Transverse colon (tissue), 4 donors: ENCODE measurements around the gene OSBPL10. TPM values are rescaled to one million over a fixed set of nuclear protein-coding genes. Genes with fewer than 3 reads are reported as not detected.
"Not testable (repeated sequence)": the region's sequence is repeated elsewhere in the genome, so short reads cannot be mapped to it uniquely, and the experiment has no call there.

Experiments used
- DNase-seq: peaks from one replicate; pipeline ENCODE4 v3.0.0-alpha.2; 2019
- H3K27ac ChIP-seq, 4 donors: fragments of 200-600 bp; sonication (generic); 2 replicates each; pipeline ENCODE4 v1.5.1; 2016 to 2018; ENCODE audit warnings: inconsistent platforms in 4 of 4
- H3K27me3 ChIP-seq: fragments of 200-600 bp; sonication (generic); 2 replicates; pipeline ENCODE4 v1.5.1; 2017; ENCODE audit warnings: inconsistent platforms
- H3K36me3 ChIP-seq, 4 donors: fragments of 200-600 bp; sonication (generic); 2 replicates each; pipeline ENCODE4 v1.5.1; 2017 to 2019; ENCODE audit warnings: inconsistent platforms in 4 of 4
- H3K4me1 ChIP-seq, 4 donors: fragments of 200-600 bp; sonication (generic); 2 replicates each; pipeline ENCODE4 v1.5.1; 2017 to 2020; ENCODE audit warnings: inconsistent platforms in 4 of 4
- H3K4me3 ChIP-seq, 4 donors: fragments of 200-600 bp; sonication (generic); 1 replicate in 1 of 4; 2 replicates in 3 of 4; pipeline versions ENCODE4 v1.5.1 to v1.6.1; 2017 to 2019; ENCODE audit warnings: inconsistent platforms in 4 of 4
- H3K9me3 ChIP-seq, 2 donors: fragments of 200-600 bp; sonication (generic); 2 replicates each; pipeline ENCODE4 v1.5.1; 2017 to 2019; ENCODE audit warnings: inconsistent platforms in 2 of 2
- EP300 ChIP-seq: sonication (generic); formaldehyde crosslinking; IDR thresholded peaks from one replicate; pipeline ENCODE4 v1.6.1; 2017; ENCODE audit warnings: antibody characterized with exemption, low read depth
- POLR2A ChIP-seq: fragments of 450-650 bp; IDR thresholded peaks from one replicate; pipeline ENCODE4 v1.6.1; 2016; ENCODE audit warnings: antibody characterized with exemption, mild to moderate bottlenecking, moderate library complexity
- POLR2AphosphoS5 ChIP-seq, 3 donors: sonication (generic); formaldehyde crosslinking; IDR thresholded peaks; one replicate each; pipeline ENCODE4 v1.6.1; 2016; ENCODE audit warnings: antibody characterized with exemption in 3 of 3
- WGBS, 2 donors: methylation state at CpG; one replicate each; pipeline ENCODE4 v1.1.5; 2018; ENCODE audit warnings: low coverage in 1 of 2; 5-methylcytosine and 5-hydroxymethylcytosine counted together
- in situ Hi-C, 4 donors: fragments of 200-750 bp; cut with MboI; loops; one replicate each; pipeline versions ENCODE4 v1.15.0 to v1.15.1; 2017; ENCODE audit warnings: low sequenced_read_pairs in 3 of 4, low pct_ligation_motif_present in 1 of 4, low pct_unique_long_range_greater_than_20kb in 1 of 4
- intact Hi-C: fragments of 100-400 bp; cut with DNase I; formaldehyde crosslinking; loops from one replicate; pipeline ENCODE4 v1.15.1; 2023; ENCODE audit warnings: low total_unique reads
- total RNA-seq, 4 donors: library from RNA; depleted of rRNA; stranded (reverse); fragments of >200 nt; gene quantifications; one replicate each; pipeline ENCODE4 v1.1.0, GENCODE V29; 2016
- TF ChIP-seq, protein P1 (sequence below), 5 experiments: fragments of 200-600 bp in 3 of 5; fragments of 450-650 bp in 2 of 5; sonication (generic) in 3 of 5; IDR thresholded peaks; 1 replicate in 2 of 5; 2 replicates in 3 of 5; pipeline ENCODE4 v1.5.1; 2016 to 2017; ENCODE audit warnings: antibody characterized with exemption in 5 of 5, inconsistent platforms in 3 of 5, mild to moderate bottlenecking in 2 of 5, moderate library complexity in 1 of 5

The OSBPL10 gene
- total RNA-seq, 4 donors from 2014 or later = 10.0 to 34.8 (median 19.5) TPM

DNA sequence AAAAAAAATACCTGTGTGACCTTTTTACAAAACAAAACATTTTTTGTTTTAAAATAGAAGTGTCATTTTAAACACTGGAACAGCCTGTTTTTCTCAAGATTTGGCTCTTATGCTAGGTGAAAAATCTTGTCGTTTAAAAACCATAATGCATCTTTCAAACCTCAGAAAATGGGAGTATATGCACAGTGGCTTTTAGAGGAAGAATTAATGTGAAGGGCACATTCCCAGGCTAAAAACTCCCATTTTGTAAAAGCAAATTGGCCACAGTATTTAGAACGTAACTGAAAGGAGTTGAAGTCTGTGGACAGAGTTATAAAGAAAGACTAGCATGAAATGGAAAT lies 190.0 kb downstream of the OSBPL10 start:
- no peak for DNase-seq

DNA sequence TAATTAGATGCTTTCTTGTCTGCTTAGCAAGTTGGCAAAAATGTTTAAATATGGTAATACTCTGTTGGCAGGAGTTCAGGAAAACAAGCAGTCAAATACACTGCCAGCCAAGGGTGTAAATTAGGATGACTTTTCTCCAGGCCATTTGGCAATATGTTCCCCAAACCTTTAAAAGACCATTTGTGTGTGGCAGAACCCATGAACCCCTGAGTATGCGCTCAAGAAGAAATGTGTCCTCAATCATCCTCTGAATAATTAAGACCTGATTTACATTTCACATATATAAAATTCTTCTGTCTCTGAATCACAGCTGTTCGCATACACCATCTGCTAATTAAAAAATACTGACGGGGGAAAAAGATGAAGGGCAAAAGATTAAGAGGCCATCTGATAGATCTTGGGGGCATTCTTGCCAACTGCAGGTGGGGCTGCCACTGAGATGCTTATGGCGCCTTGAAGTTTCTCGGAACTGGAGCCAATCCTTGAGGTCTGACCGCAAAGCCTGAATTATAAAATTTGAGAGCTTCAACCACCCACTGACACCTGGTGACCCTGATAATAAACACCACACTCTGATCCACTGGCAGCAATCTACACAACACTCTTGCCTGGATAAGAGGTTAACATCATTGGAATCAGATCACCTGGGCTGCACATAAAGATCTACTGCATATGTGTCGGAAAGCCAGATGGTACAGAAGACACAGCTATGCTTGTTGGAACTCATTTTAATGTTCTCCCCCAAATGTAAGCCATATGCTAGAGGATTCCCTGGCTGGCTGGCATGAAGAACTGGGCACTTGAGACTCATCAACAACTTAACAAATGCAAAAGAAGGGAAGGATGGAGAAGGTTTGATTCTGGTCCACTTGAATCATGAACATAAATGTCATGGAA lies 190.6 kb downstream of the OSBPL10 start:
- WGBS, 2 donors = 94% methylated on average over 7 of the region's 7 CpGs; no CpG with 5 or more reads in 1 of the 2 donors
- in situ Hi-C loops = no loop called here
- intact Hi-C loops = no loop called here

More for the DNA sequence above, 190.0 kb downstream of the OSBPL10 start:
- TF ChIP-seq POLR2A (no peak), EP300 (no peak), POLR2AphosphoS5 (IDR thresholded peaks at IDR 0.05) (no peak)
- TF ChIP-seq, protein P1, sequence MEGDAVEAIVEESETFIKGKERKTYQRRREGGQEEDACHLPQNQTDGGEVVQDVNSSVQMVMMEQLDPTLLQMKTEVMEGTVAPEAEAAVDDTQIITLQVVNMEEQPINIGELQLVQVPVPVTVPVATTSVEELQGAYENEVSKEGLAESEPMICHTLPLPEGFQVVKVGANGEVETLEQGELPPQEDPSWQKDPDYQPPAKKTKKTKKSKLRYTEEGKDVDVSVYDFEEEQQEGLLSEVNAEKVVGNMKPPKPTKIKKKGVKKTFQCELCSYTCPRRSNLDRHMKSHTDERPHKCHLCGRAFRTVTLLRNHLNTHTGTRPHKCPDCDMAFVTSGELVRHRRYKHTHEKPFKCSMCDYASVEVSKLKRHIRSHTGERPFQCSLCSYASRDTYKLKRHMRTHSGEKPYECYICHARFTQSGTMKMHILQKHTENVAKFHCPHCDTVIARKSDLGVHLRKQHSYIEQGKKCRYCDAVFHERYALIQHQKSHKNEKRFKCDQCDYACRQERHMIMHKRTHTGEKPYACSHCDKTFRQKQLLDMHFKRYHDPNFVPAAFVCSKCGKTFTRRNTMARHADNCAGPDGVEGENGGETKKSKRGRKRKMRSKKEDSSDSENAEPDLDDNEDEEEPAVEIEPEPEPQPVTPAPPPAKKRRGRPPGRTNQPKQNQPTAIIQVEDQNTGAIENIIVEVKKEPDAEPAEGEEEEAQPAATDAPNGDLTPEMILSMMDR (IDR thresholded peaks at IDR 0.05) = no peak
- H3K36me3 ChIP-seq = no peaks in the 10 kb centered on the region
- H3K9me3 ChIP-seq = no peaks in the 10 kb centered on the region
- WGBS, 2 donors = 83 to 93% methylated on average over 2 of the region's 2 CpGs
- H3K4me1 ChIP-seq = no peaks in the 10 kb centered on the region
- in situ Hi-C loops (no loop called here), intact Hi-C loops (no loop called here)
- H3K4me3 ChIP-seq = no peak overlapping the region
- no peaks in the 10 kb centered on the region for H3K27me3 ChIP-seq
- H3K27ac ChIP-seq = no peak overlapping the region

DNA sequence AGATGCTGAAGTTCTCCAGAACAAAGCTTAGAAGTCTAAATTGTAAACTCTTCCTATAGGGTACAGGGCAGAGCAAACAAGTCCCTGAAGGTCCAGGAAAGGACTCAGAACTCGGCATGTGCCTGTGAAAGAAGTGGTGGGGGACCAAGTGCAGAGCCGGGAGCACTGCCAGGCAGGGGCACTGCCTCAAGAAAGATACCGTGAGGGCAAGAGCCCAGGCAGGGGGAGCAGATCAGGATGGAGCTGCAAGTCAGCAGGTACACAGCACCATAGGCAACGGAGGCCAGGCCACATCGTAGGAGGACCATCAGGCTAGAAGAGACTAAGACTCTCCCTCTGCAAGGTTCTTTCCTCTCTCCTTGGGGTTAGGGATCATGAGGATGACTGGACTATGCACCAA lies 191.6 kb downstream of the OSBPL10 start:
- Histone ChIP-seq H3K27me3 (no peaks in the 10 kb centered on the region), H3K27ac (no peak overlapping the region), H3K4me3 (no peak overlapping the region), H3K4me1 (no peaks in the 10 kb centered on the region), H3K9me3 (no peaks in the 10 kb centered on the region), H3K36me3 (no peaks in the 10 kb centered on the region)
- no peak for DNase-seq
- TF ChIP-seq POLR2AphosphoS5 (IDR thresholded peaks at IDR 0.05) (no peak), POLR2A (no peak)
- WGBS, 2 donors = 83% methylated on average over 2 to 5 of the region's 5 CpGs
- intact Hi-C loops (no loop called here), in situ Hi-C loops (no loop called here)

More for the DNA sequence above, 190.6 kb downstream of the OSBPL10 start:
- no peak for DNase-seq
- no peaks in the 10 kb centered on the region for H3K27me3 ChIP-seq
- TF ChIP-seq POLR2A (no peak), POLR2AphosphoS5 (IDR thresholded peaks at IDR 0.05) (no peak), EP300 (no peak)
- TF ChIP-seq, protein P1 (IDR thresholded peaks at IDR 0.05) = no peak
- no peaks in the 10 kb centered on the region for H3K9me3 ChIP-seq
- no peak overlapping the region for H3K27ac ChIP-seq
- H3K36me3 ChIP-seq = no peaks in the 10 kb centered on the region
- H3K4me3 ChIP-seq = no peak overlapping the region
- H3K4me1 ChIP-seq = no peaks in the 10 kb centered on the region

DNA sequence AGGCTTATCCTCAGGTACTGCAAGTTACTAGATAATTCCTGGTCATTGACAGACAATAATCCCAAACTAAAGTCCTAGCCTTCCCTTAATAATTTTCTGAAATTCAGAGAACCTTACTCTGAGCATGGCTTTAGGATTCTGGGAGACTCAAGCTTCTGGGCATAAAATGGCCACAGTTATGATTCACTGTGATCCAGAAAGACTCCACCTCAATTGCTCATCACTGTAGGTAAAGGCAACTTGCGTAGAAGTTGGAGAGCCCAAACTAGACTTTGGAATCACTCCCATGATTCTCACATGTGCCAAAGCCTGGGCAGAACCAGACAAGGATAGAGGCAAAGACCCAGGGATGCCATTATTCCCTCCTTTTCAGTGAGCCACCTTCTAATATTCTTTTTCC lies 195.3 kb downstream of the OSBPL10 start:
- Histone ChIP-seq H3K9me3 (no peaks in the 10 kb centered on the region), H3K36me3 (no peaks in the 10 kb centered on the region), H3K27me3 (no peaks in the 10 kb centered on the region), H3K27ac (no peak overlapping the region), H3K4me1 (no peaks in the 10 kb centered on the region), H3K4me3 (no peak overlapping the region)
- 94 to 100% methylated on average over 1 of the region's 1 CpG for WGBS, 2 donors
- in situ Hi-C loops (no loop called here), intact Hi-C loops (no loop called here)
- DNase-seq = no peak
- TF ChIP-seq, protein P1 (IDR thresholded peaks at IDR 0.05) = no peak
- TF ChIP-seq POLR2A (no peak), POLR2AphosphoS5 (IDR thresholded peaks at IDR 0.05) (no peak), EP300 (no peak)

DNA sequence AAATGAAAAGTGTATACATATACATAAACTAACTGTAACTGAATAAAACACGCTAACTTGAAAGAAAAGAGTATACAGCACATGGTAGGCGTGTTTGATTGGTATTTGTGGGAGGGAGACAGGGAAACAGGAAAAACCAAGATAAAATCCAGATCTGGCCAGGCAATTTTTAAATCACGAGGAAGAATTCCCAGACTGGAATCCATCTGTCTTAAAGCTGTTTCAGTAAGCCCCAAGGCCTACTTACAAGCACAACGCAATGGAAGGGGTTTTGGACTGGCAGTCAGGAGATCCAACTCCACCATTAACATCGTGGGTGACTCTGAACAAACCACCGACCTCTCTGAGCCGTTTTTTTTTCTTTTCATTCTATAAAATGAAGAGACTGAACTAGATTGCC lies 195.8 kb downstream of the OSBPL10 start:
- no peak for DNase-seq
- H3K36me3 ChIP-seq = no peaks in the 10 kb centered on the region
- intact Hi-C loops (no loop called here), in situ Hi-C loops (no loop called here)
- H3K9me3 ChIP-seq = no peaks in the 10 kb centered on the region
- no peak overlapping the region for H3K27ac ChIP-seq
- H3K4me3 ChIP-seq = no peak overlapping the region
- TF ChIP-seq POLR2A (no peak), POLR2AphosphoS5 (IDR thresholded peaks at IDR 0.05) (no peak), EP300 (no peak)
- TF ChIP-seq, protein P1 (IDR thresholded peaks at IDR 0.05) = no peak
- no peaks in the 10 kb centered on the region for H3K27me3 ChIP-seq
- no peaks in the 10 kb centered on the region for H3K4me1 ChIP-seq
- WGBS, 2 donors = 82 to 89% methylated on average over 6 to 7 of the region's 7 CpGs

DNA sequence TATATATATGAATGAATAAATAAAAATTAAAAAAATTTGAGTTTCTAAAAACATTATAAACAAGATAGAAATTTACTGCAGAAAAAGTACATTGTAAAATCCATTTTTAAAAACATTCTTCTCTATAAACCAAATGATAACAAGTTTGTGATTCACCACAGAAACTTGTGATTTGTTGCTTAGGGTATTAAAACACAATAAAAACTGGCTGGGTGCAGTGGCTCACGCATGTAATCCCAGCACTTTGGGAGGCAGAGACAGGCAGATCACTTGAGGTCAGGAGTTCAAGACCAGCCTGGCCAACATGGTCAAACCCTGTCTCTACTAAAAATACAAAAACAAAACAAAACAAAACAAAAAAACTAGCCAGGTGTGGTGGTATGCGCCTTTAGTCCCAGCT lies 197.2 kb downstream of the OSBPL10 start:
- intact Hi-C loops, H3K4me3 ChIP-seq, H3K27me3 ChIP-seq, DNase-seq, H3K4me1 ChIP-seq, H3K9me3 ChIP-seq, H3K36me3 ChIP-seq, H3K27ac ChIP-seq, in situ Hi-C loops: not testable (repeated sequence)
- WGBS, 2 donors = 76 to 88% methylated on average over 2 of the region's 2 CpGs

DNA sequence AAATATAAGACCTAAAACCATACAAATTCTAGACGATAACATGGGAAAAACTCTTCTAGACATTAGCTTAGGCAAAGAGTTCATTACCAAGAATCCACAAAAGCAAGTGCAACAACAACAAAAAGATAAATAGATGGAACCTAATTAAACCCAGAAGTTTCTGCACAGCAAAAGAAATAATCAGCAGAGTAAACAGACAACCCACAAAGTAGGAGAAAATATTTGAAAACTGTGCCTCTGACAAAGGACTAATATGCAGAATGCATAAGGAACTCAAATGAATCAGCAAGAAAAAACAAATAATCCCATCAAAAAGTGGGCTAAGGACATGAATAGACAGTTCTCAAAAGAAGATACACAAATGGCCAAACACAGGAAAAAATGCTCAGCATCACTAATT lies 198.8 kb downstream of the OSBPL10 start:
- intact Hi-C loops, H3K9me3 ChIP-seq, DNase-seq, H3K4me1 ChIP-seq, in situ Hi-C loops, H3K36me3 ChIP-seq, H3K27me3 ChIP-seq, H3K27ac ChIP-seq, H3K4me3 ChIP-seq: not testable (repeated sequence)
- whole genome bisulfite sequencing, 2 donors = 89 to 92% methylated on average over 1 of the region's 1 CpG
